NCI-H510A treated with DMSO at 0.1 percent for 48 hours (cell line): ENCODE data around the gene PAX1.

Experiments
- DNase-seq: peaks from one replicate; lab custom pipeline; 2025; lab: John Stamatoyannopoulos, UW

The PAX1 gene

GRCh38 chr20:21703717-21704407 lies 1.6 kb upstream of the PAX1 start:
- DNase-seq, result no peak

DNA sequence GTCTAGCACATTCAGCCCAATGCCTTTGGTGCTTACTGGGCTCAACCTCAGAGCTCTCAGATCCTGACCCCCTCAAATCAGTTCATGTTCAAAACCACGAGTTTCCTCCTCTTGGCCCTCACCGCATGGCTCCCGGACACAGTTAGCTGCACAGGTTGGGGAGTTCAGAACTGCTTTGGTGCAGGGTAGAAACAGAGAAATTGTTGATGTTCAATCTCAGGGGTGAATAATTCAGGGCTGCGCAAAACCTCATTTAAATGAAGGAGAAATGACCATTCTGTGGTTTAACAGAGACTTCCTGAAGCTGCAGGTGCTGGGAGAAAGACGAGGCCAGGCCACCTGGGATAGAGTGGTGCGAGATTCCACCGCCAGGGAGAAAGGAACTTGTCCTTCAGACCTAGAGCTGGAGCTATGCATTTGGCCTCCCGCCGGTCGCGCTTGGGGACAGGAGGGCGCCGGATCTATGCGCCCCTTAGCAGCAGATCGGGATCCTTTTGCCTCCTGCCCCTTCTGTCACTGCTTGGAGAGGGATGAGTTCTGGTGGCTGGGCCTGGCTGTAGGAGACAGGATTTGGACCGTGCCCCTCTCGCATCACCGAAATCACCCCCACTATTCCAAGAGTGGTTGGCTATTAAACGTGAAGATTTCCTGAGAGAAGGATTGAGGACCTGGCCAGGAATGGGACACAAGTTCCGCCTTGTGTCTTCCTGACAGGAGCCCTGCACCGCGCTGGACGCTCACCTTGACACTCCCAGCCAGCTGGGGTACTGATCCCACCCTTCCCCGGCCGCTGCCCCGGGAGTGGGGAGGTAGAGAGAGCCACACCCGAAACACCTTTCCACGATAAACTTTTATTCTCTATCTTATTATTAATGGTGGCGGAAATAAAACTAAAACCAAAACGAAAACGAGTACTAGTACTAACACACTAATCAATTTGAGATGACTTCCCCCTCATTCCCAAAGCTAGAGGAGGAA lies 767 bp upstream of the PAX1 start:
- no peak for DNase-seq

GRCh38 chr20:21706261-21707195 lies 1.1 kb downstream of the PAX1 start:
- no peak for DNase-seq

DNA sequence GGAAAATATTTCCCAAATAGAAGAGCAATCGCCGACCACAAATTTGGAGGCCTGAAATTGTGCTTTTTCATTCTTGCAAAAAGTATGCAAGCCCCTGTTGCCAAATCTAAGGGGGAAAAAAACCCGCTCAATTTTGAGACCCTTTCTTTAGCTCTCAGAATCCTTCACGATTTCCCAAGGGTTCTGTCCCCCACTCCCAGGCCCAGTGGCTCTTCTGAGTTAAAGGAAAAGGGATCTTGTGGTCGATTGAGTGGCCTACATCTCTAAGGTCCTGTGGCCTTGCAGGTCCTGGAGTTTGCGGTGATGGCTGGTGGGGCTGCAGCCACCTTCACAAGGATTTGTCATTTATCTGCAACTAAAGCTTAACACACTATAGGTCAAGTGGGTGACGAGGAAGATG lies 1.8 kb downstream of the PAX1 start:
- DNase-seq, result no peak

- no peak for DNase-seq
Observed at GRCh38 chr20:21707999-21708737, 2.7 kb downstream of the PAX1 start.

GRCh38 chr20:21708738-21709534 lies 3.5 kb downstream of the PAX1 start:
- DNase-seq, result no peak

GRCh38 chr20:21709535-21709904 lies 4.1 kb downstream of the PAX1 start:
- no peak for DNase-seq

- DNase-seq, result no peak
Observed at GRCh38 chr20:21710341-21710740, 4.9 kb downstream of the PAX1 start.

DNA sequence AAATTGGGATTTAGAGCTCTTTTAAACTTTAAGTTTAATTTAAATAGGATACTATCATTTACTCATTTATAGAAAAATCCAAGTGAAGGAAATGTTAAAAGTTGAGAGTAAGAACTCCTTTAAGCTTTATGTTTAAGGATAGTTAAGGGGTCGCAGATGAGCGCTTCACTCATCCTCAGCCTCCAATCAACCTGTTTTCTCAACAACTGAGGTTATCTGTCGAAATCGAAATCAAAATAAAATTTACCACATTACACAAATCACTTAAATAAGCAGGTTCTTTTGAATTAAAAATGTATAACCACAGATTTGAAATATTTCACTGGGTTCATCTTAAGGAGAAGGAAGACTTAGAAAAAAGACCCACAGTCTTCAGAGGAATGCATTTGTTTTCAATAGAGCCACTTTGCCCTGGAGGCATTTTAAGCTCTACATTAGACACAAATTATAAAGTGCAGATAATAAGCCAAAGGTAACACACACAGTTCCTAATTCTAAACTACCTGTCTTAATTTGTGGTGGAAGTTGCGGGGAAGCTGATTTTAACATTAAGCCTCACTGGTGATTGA lies 5.5 kb downstream of the PAX1 start:
- no peak for DNase-seq

DNA sequence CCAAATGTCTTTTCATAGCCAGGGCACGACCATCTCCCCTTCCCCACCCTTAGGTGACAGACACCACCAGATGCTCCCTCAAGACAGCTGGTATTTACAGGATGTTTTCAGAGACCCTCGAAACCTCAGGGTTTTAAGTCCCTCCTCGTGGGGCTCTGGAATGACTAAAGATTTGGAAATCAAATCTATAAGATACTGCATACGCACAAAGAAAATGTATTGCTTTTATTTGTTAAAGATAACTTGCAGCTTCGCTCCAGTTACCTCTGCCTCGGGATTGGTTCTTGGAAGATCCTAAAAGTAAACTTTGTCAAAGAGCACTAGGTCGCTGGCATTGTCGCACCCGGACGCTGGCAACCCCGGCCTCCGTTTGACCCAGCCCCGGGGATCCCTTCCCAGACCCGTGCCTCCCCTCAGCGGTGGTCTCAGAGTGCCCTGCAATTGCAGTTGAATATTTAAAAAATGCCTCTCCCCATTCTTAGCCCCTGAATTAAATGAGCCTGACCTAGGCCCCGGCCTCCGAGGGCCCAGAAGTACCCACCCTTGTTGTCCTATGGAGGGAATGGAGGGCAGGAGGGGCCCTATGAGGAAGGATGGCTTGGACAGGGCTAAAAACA lies 7.1 kb downstream of the PAX1 start:
- no peak for DNase-seq

- no peak for DNase-seq
Observed at GRCh38 chr20:21713470-21713869, 8.0 kb downstream of the PAX1 start.

GRCh38 chr20:21713901-21714296 lies 8.4 kb downstream of the PAX1 start:
- DNase-seq, result no peak

DNA sequence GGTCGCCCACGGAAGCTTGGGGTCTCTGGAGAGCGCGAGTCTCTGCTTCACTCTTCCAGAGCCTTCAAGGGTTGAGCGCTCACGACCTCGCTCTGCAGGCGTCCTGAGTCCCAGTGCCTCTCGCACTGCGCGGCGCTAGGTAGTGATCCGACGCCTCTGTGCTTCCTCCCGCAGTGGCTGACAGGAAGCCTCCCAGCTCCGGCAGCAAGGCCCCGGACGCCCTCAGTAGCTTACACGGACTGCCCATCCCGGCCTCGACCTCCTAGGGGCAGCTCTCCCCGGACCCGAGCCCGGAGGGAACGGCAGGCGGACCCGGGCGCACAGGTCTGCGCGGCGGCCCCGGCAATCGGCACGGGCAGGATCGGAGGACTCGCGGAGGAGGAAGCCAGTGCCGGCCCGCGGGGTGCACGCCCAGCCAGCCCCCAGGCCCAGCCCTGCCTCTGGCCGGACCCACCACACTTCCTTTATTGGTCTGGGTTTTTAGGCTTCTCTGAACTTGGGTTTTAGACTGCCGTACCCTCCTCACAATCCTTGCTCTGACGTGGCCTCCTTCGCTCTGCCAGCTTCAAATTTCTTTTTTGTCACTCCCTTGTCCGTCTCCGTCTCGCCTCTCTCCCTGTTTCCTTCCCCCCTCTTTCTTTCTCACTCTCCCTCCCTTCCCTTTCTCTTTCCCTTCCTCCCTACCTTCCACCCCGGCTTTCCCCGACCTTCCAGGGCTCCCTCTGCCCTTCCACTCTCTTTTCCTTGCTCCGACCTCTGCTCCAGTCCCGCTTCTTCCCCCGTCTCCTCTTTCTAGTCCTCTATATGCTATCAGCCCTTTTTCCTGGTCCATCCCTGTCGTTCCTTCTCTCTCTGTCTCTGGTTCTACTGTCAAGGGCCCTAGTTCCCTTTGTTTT lies 9.1 kb downstream of the PAX1 start:
- DNase-seq, result no peak

DNA sequence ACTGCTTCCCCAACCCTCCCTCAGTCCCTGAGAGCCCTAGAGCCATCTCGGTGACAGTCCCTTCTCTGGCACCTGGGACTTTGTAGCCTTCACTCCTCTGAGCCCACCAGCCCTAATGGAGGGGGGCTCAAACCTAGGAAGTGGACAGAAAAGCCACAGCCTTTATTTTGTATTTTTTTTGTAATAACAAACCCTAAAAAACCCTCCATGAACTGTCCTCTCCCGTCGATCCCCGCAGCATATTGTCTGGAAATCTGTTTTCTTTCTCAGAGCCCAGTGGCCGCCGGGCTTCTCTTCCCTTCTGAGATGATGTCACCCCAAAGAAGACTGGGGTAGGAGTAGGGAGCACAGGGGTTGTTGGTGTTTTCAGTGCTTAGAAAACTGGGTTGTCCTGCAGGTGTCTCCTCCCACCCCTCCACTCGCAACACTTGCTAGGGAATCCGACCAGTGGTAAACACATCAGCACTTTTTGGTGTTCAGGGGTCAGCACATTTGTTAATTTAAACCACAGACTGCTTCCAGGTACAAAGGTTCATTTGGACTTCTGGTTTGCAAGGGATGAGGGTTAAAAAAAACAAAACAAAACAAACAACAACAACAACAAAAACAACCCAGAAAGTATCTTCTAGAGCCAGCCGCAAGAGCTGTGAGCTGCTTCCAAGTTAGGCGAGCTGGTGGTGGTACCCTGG lies 9.9 kb downstream of the PAX1 start:
- DNase-seq, result no peak

GRCh38 chr20:21719592-21720214 lies 14.2 kb downstream of the PAX1 start:
- DNase-seq, result peak; percentile 67

DNA sequence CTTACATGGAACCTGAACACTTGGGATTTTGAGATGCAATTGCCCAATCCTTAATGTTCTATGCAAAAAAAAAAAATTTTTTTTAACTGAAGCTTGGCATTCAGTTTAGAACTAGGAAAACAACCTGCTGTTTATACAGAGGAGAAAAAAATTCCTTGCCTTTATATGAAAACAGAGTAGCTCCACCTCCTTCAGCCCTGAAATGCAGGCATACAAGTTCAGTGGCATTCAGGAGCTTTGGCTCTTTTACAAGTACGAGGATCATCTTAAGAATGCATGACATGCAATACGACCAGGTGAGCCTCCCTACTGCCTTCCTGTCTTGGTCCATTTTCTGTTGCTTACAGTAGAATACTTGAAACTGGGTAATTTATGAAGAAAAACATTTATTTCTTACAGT lies 20.4 kb downstream of the PAX1 start:
- no peak for DNase-seq

GRCh38 chr20:21729316-21729715 lies 23.9 kb downstream of the PAX1 start:
- DNase-seq, result no peak

GRCh38 chr20:21739161-21739560 lies 33.7 kb downstream of the PAX1 start:
- no peak for DNase-seq
